Activated naive CD4-positive, alpha-beta T cell treated with anti-CD3 and anti-CD28 coated beads, Interleukin-2, amount 50 U/mL, for 72 hours (primary cell): ENCODE results near the gene CCNA2. TPM values are rescaled to one million over a fixed set of nuclear protein-coding genes. Genes with fewer than 3 reads are reported as not detected.

Experiments used
- total RNA-seq, 2 donors: library from RNA; stranded (reverse); gene quantifications; one replicate each; pipeline ENCODE4 v1.2.3, GENCODE V29; 2022

The CCNA2 gene
- total RNA-seq, 2 donors from 2014 or later: 105 to 125 TPM

Other genes starting within 250 kb of the CCNA2 start
- gene ANXA5, start 126.9 kb downstream of the CCNA2 start, total RNA-seq: 100 to 1,000 TPM in 1 of 2 donors, 10 to 100 TPM in 1; 82.9 to 161 TPM
- not detected for gene SMIM43, start 58.7 kb downstream of the CCNA2 start, total RNA-seq
- gene EXOSC9, start 22.6 kb downstream of the CCNA2 start, total RNA-seq: 10 to 100 TPM; 66.3 to 75.4 TPM
- gene BBS7, start 46.6 kb upstream of the CCNA2 start, total RNA-seq: 10 to 100 TPM; 13.9 to 17.6 TPM
- gene TRPC3, start 128.2 kb upstream of the CCNA2 start, total RNA-seq: 1 to 10 TPM; 2.0 to 2.3 TPM